ENCODE measurements around the gene GBGT1. TPM values are rescaled to one million over a fixed set of nuclear protein-coding genes. Genes with fewer than 3 reads are reported as not detected.

The GBGT1 gene
- total and polyA plus RNA-seq, 2 of the 4 experiments (the other 2 are of a cell fraction) = 1.8 to 3.2 TPM

DNA sequence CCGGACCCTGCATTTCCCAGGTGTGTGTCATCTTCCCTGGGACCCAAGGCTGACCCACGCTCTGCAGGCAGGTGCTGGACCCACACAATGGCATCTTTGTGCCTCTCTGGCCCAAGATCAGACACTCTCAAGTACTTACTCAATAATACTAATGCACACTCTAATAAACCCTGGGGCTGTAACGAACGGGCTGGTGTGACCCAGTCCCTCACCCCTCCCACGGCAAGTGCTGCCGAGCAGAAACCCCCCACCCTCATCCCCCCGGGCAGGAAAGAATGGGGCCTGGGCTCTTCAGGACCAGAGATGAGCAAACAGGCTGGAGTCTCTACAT lies 46.5 kb upstream of the GBGT1 start:
- no peak for TF ChIP-seq MAZ (IDR thresholded peaks at IDR 0.05; ENCODE audit: borderline replicate concordance, low read depth, low read length)
- TF ChIP-seq NFE2L2 (IDR thresholded peaks at IDR 0.05; ENCODE audit: low read depth, low read length) = no peak
- no peak for TF ChIP-seq SMC3 (IDR thresholded peaks at IDR 0.05; ENCODE audit: low read depth, low read length)
- TF ChIP-seq, protein P1, sequence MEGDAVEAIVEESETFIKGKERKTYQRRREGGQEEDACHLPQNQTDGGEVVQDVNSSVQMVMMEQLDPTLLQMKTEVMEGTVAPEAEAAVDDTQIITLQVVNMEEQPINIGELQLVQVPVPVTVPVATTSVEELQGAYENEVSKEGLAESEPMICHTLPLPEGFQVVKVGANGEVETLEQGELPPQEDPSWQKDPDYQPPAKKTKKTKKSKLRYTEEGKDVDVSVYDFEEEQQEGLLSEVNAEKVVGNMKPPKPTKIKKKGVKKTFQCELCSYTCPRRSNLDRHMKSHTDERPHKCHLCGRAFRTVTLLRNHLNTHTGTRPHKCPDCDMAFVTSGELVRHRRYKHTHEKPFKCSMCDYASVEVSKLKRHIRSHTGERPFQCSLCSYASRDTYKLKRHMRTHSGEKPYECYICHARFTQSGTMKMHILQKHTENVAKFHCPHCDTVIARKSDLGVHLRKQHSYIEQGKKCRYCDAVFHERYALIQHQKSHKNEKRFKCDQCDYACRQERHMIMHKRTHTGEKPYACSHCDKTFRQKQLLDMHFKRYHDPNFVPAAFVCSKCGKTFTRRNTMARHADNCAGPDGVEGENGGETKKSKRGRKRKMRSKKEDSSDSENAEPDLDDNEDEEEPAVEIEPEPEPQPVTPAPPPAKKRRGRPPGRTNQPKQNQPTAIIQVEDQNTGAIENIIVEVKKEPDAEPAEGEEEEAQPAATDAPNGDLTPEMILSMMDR (conservative IDR thresholded peaks at IDR 0.05; ENCODE audit: low read depth, low read length) = no peak
- TF ChIP-seq CEBPB (IDR thresholded peaks at IDR 0.05; ENCODE audit: low read depth, low read length) = no peak
- no peak for TF ChIP-seq MXI1 (IDR thresholded peaks at IDR 0.05; ENCODE audit: borderline replicate concordance, low read depth, low read length)
- no peak for TF ChIP-seq CHD1 (IDR thresholded peaks at IDR 0.05; ENCODE audit: low read depth, low read length)
- TF ChIP-seq, protein P2, sequence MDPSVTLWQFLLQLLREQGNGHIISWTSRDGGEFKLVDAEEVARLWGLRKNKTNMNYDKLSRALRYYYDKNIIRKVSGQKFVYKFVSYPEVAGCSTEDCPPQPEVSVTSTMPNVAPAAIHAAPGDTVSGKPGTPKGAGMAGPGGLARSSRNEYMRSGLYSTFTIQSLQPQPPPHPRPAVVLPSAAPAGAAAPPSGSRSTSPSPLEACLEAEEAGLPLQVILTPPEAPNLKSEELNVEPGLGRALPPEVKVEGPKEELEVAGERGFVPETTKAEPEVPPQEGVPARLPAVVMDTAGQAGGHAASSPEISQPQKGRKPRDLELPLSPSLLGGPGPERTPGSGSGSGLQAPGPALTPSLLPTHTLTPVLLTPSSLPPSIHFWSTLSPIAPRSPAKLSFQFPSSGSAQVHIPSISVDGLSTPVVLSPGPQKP (IDR thresholded peaks at IDR 0.05; ENCODE audit: borderline replicate concordance, low read depth, low read length) = no peak
- no peak for TF ChIP-seq BHLHE40 (IDR thresholded peaks at IDR 0.05; ENCODE audit: low read depth, low read length)
- TF ChIP-seq, protein P3, sequence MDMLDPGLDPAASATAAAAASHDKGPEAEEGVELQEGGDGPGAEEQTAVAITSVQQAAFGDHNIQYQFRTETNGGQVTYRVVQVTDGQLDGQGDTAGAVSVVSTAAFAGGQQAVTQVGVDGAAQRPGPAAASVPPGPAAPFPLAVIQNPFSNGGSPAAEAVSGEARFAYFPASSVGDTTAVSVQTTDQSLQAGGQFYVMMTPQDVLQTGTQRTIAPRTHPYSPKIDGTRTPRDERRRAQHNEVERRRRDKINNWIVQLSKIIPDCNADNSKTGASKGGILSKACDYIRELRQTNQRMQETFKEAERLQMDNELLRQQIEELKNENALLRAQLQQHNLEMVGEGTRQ (IDR thresholded peaks at IDR 0.05; ENCODE audit: low read depth, low read length) = no peak
- no peak for TF ChIP-seq RFX5 (IDR thresholded peaks at IDR 0.05; ENCODE audit: low read depth, low read length)
- no peak for TF ChIP-seq FOS (IDR thresholded peaks at IDR 0.05; ENCODE audit: low read depth, low read length)
- intact Hi-C loops (cut with micrococcal nuclease) = no loop called here
- Histone ChIP-seq H3K79me1 (ENCODE audit: low read depth in 1 of 2, low read length in 2 of 2) (no peaks in the 10 kb centered on the region), H3K23ac (ENCODE audit: low read depth, low read length) (no peak overlapping the region), H4K8ac (ENCODE audit: low read depth in 2 of 2, low read length in 2 of 2) (no peak overlapping the region), H2BK20ac (ENCODE audit: low read depth, low read length) (no peak overlapping the region), H3K4ac (ENCODE audit: low read depth, low read length) (no peak overlapping the region), H3K56ac (ENCODE audit: extremely low read depth, insufficient read depth, low read length) (no peak overlapping the region), H3K4me2 (ENCODE audit: low read depth, low read length) (no peak overlapping the region), H2BK15ac (ENCODE audit: low read depth, low read length) (no peak overlapping the region), H3K9me1 (ENCODE audit: insufficient read depth, low read length) (no peaks in the 10 kb centered on the region), H2BK120ac (ENCODE audit: low read depth, low read length) (no peak overlapping the region), H3K36me3 (ENCODE audit: control insufficient read depth, insufficient read depth, low read length) (no peaks in the 10 kb centered on the region), H3K9ac (ENCODE audit: low read depth, low read length) (no peak overlapping the region), H2BK5ac (ENCODE audit: low read depth, low read length, poor library complexity, severe bottlenecking) (no peak overlapping the region), H4K20me1 (ENCODE audit: insufficient read depth, low read length) (no peaks in the 10 kb centered on the region), H4K5ac (ENCODE audit: low read depth, low read length) (no peak overlapping the region), H2AK5ac (ENCODE audit: low read depth, low read length) (no peak overlapping the region), H2AK9ac (replicated peaks; ENCODE audit: low read depth, low read length, poor library complexity) (no peak overlapping the region), H3K4me1 (ENCODE audit: control insufficient read depth, insufficient read depth, low read length) (no peaks in the 10 kb centered on the region), H3K18ac (ENCODE audit: low read depth, low read length) (no peak overlapping the region), H2AFZ (replicated peaks; ENCODE audit: low read length, poor library complexity) (no peak overlapping the region), H3K14ac (replicated peaks; ENCODE audit: low read depth, low read length) (no peak overlapping the region), H3K9me3 (ENCODE audit: control insufficient read depth, insufficient read depth, low read length) (no peaks in the 10 kb centered on the region; the same call in 1 of the 2 replicates), H4K91ac (ENCODE audit: insufficient read depth, low read depth, low read length) (no peak overlapping the region), H3K27me3 (ENCODE audit: control insufficient read depth, insufficient read depth, low read length) (peaks cover 14% of the 10 kb centered on the region), H3K4me3 (ENCODE audit: insufficient read depth, low read depth, low read length) (no peak overlapping the region), H3K27ac (ENCODE audit: insufficient read depth, low read length) (no peak overlapping the region)
- no TSS peak for BruUV-seq (replicated peaks)
- CTCF ChIA-PET = no interaction called here
- in situ Hi-C loops (cut with MboI; ENCODE audit: low sequenced_read_pairs) = no loop called here
- DNase-seq (no peak), ATAC-seq (ENCODE audit: low read depth) (no peak)
- 42% methylated on average over 2 of the region's 7 CpGs; no CpG with 5 or more reads in 1 of the 2 experiments for WGBS, 2 experiments (ENCODE audit: extremely low coverage in 2 of 2, insufficient read length in 1 of 2)
- POLR2A ChIA-PET (ENCODE audit: unreplicated experiment) = no interaction called here
- dilution Hi-C loops (cut with HindIII; ENCODE audit: low sequenced_read_pairs, unreplicated experiment) = no loop called here
